ENCODE data around the gene ITGAE. TPM values are rescaled to one million over a fixed set of nuclear protein-coding genes. Genes with fewer than 3 reads are reported as not detected.

The ITGAE gene
- total and polyA plus RNA-seq, 4 donors = 16.0 to 57.0 (median 27.9) TPM

DNA sequence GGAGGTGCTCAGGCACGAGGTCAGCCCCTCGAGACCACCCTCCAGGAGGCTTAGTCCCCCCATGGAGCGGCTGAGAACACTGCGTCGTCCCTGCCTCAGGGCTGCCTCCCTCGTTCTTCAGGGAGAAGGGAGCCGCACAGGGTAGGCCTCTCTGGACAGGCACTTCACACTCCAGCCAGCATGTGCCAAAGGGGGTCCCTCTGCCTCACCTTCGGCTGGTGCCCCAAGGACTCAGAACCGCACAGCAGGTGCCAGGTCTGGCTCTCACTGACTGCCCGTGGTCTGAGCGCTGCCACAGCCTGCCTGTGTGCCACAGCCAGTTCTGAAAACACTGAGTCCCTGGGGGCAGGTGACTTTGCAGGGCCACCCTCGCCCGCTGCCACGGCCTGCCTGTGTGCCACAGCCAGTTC is 112.1 kb downstream of the ITGAE start:
- Histone ChIP-seq H3K27ac (ENCODE audit: low read depth in 1 of 2, low read length in 2 of 2) (no peak overlapping the region), H3K4me1 (ENCODE audit: control insufficient read depth in 1 of 2, insufficient read depth in 2 of 2, low read length in 2 of 2) (no peaks in the 10 kb centered on the region), H3K9me3 (ENCODE audit: control insufficient read depth, low read length) (no peaks in the 10 kb centered on the region), H3K27me3 (ENCODE audit: control insufficient read depth in 1 of 2, insufficient read depth in 2 of 2, low read length in 1 of 2) (no peaks in the 10 kb centered on the region), H3K4me3 (ENCODE audit: low read length in 2 of 2) (no peak overlapping the region), H3K36me3 (ENCODE audit: control insufficient read depth in 1 of 2, insufficient read depth in 2 of 2, low read length in 1 of 2) (no peaks in the 10 kb centered on the region)
- peak; percentile 38 for ATAC-seq (ENCODE audit: low FRiP score)
- no peak for DNase-seq
- WGBS, 2 donors = 78 to 81% methylated on average over 11 to 14 of the region's 14 CpGs
- intact Hi-C loops (cut with DNase I) = no loop called here

DNA sequence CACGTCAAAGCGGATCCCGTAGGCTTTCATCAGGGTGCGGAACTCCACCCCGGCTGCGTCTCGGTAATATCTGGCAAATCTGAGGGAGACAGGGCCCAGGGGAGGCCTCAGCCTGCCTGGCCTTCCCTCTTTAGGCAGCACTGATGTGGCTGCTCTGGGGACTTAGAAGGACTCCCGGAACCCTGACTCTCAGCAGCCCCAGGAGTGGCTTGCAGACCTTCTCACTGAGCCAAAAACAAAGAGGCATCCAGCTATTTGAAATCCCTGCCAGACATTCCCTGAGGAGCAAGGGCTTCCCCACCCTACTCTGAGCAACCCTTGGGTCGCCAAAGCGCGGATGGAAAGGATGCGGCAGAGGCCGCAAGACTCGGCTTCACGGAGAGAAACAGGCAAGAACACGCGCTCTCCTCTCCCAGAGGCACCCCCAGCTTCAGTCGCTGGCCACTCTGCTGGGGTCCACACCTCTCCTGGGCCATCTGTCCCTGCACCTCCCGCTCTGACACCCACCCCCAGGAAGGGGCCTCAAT is 112.9 kb downstream of the ITGAE start:
- H3K36me3 ChIP-seq (ENCODE audit: control insufficient read depth in 1 of 2, insufficient read depth in 2 of 2, low read length in 1 of 2) = no peaks in the 10 kb centered on the region
- WGBS, 2 donors = 41 to 45% methylated on average over 19 of the region's 19 CpGs
- no peaks in the 10 kb centered on the region for H3K4me1 ChIP-seq (ENCODE audit: control insufficient read depth in 1 of 2, insufficient read depth in 2 of 2, low read length in 2 of 2)
- H3K27me3 ChIP-seq (ENCODE audit: control insufficient read depth in 1 of 2, insufficient read depth in 2 of 2, low read length in 1 of 2) = no peaks in the 10 kb centered on the region
- no peak overlapping the region for H3K4me3 ChIP-seq (ENCODE audit: low read length in 2 of 2)
- no peak overlapping the region for H3K27ac ChIP-seq (ENCODE audit: low read depth in 1 of 2, low read length in 2 of 2)
- H3K9me3 ChIP-seq (ENCODE audit: control insufficient read depth, low read length) = no peaks in the 10 kb centered on the region
- intact Hi-C loops (cut with DNase I) = no loop called here
- ATAC-seq (ENCODE audit: low FRiP score) (peak; percentile 60), DNase-seq (no peak)

DNA sequence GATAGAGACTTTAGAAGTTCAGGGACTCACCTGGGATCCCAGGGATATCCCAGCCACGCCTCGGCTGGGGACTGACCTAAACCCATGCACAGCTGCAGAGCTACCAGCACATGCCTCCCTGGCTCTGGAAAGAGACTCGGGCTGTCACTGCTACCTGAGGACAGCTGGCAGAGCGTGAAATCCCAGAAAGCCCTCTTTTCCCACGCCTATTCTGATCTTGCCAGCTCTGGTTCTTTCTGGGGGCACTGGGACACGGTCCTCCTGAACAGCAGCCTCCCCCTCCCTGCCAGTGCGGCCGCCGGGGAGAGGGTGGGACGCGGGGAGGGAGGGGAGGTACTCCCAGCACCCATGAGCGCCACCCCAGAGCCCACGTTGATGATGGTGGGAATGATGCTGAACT is 115.8 kb downstream of the ITGAE start:
- WGBS, 2 donors = 24 to 26% methylated on average over 9 to 13 of the region's 13 CpGs
- Histone ChIP-seq H3K36me3 (ENCODE audit: control insufficient read depth in 1 of 2, insufficient read depth in 2 of 2, low read length in 1 of 2) (no peaks in the 10 kb centered on the region), H3K4me1 (ENCODE audit: control insufficient read depth in 1 of 2, insufficient read depth in 2 of 2, low read length in 2 of 2) (no peaks in the 10 kb centered on the region), H3K27ac (ENCODE audit: low read depth in 1 of 2, low read length in 2 of 2) (no peak overlapping the region), H3K27me3 (ENCODE audit: control insufficient read depth in 1 of 2, insufficient read depth in 2 of 2, low read length in 1 of 2) (no peaks in the 10 kb centered on the region), H3K9me3 (ENCODE audit: control insufficient read depth, low read length) (no peaks in the 10 kb centered on the region), H3K4me3 (ENCODE audit: low read length in 2 of 2) (no peak overlapping the region)
- no peak for ATAC-seq (ENCODE audit: low FRiP score)
- intact Hi-C loops (cut with DNase I) = no loop called here
- no peak for DNase-seq

- WGBS, 2 donors = 31 to 33% methylated on average over 10 of the region's 10 CpGs
- DNase-seq = no peak
These were observed 117.9 kb downstream of the ITGAE start for GRCh38 chr17:3683054-3683511.

DNA sequence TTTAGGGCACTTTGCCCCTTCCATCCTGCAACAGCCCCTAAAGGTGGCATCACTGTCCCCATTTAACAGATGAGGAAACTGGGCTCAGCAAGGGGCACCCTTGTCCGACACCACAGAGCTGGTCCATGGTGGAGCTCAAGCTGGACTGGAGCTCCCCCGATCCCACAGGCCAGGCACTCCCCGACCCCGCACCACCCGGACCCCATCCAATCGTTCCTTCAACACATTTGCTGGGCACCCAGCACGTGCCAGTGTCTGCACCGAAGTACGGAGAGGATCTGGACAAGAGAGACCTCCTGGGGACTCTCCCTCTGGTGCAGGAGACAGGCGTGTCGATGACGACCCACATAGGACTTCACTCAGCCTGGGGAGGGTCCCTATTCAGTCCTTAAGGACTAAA is 119.0 kb downstream of the ITGAE start:
- Histone ChIP-seq H3K36me3 (ENCODE audit: control insufficient read depth in 1 of 2, insufficient read depth in 2 of 2, low read length in 1 of 2) (no peaks in the 10 kb centered on the region), H3K27me3 (ENCODE audit: control insufficient read depth in 1 of 2, insufficient read depth in 2 of 2, low read length in 1 of 2) (no peaks in the 10 kb centered on the region), H3K9me3 (ENCODE audit: control insufficient read depth, low read length) (no peaks in the 10 kb centered on the region), H3K4me3 (ENCODE audit: low read length in 2 of 2) (no peak overlapping the region), H3K27ac (ENCODE audit: low read depth in 1 of 2, low read length in 2 of 2) (no peak overlapping the region), H3K4me1 (ENCODE audit: control insufficient read depth in 1 of 2, insufficient read depth in 2 of 2, low read length in 2 of 2) (no peaks in the 10 kb centered on the region)
- intact Hi-C loops (cut with DNase I) = no loop called here
- no peak for DNase-seq
- 86 to 88% methylated on average over 12 of the region's 12 CpGs for WGBS, 2 donors
- no peak for ATAC-seq (ENCODE audit: low FRiP score)

More at GRCh38 chr17:3683054-3683511, 117.9 kb downstream of the ITGAE start:
- H3K9me3 ChIP-seq (ENCODE audit: control insufficient read depth, low read length) = no peaks in the 10 kb centered on the region
- intact Hi-C loops (cut with DNase I) = no loop called here
- peak; percentile 75 for ATAC-seq (ENCODE audit: low FRiP score)
- no peaks in the 10 kb centered on the region for H3K27me3 ChIP-seq (ENCODE audit: control insufficient read depth in 1 of 2, insufficient read depth in 2 of 2, low read length in 1 of 2)
- H3K4me3 ChIP-seq (ENCODE audit: low read length in 2 of 2) = no peak overlapping the region
- H3K27ac ChIP-seq (ENCODE audit: low read depth in 1 of 2, low read length in 2 of 2) = no peak overlapping the region
- H3K4me1 ChIP-seq (ENCODE audit: control insufficient read depth in 1 of 2, insufficient read depth in 2 of 2, low read length in 2 of 2) = no peaks in the 10 kb centered on the region
- H3K36me3 ChIP-seq (ENCODE audit: control insufficient read depth in 1 of 2, insufficient read depth in 2 of 2, low read length in 1 of 2) = no peaks in the 10 kb centered on the region

GRCh38 chr17:3681565-3681964 is 119.4 kb downstream of the ITGAE start:
- no peaks in the 10 kb centered on the region for H3K36me3 ChIP-seq (ENCODE audit: control insufficient read depth in 1 of 2, insufficient read depth in 2 of 2, low read length in 1 of 2)
- no peaks in the 10 kb centered on the region for H3K4me1 ChIP-seq (ENCODE audit: control insufficient read depth in 1 of 2, insufficient read depth in 2 of 2, low read length in 2 of 2)
- no peaks in the 10 kb centered on the region for H3K9me3 ChIP-seq (ENCODE audit: control insufficient read depth, low read length)
- H3K27me3 ChIP-seq (ENCODE audit: control insufficient read depth in 1 of 2, insufficient read depth in 2 of 2, low read length in 1 of 2) = no peaks in the 10 kb centered on the region
- DNase-seq = no peak
- H3K4me3 ChIP-seq (ENCODE audit: low read length in 2 of 2) = no peak overlapping the region
- 79 to 82% methylated on average over 20 of the region's 20 CpGs for WGBS, 2 donors
- intact Hi-C loops (cut with DNase I) = no loop called here
- no peak for ATAC-seq (ENCODE audit: low FRiP score)
- H3K27ac ChIP-seq (ENCODE audit: low read depth in 1 of 2, low read length in 2 of 2) = no peak overlapping the region

DNA sequence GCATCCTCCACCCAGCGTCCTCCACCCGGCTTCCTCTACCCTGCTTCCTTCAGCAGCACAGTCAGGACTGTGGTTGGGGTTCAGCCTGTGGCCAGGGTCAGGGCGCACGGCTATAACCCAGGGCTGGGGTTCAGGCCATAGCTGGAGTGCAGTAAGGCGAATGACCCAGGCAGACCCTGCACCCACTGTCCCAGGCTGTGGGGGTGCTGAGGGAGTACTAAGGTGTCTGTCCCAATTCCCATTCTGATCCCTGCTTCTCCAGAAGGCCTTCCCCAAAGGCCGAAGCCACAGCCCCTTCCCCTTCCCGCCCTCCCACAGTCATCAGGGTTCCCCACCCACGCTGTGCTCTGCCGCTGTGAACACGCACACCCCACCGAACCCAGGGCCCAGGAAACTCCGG is 119.9 kb downstream of the ITGAE start:
- no peaks in the 10 kb centered on the region for H3K36me3 ChIP-seq (ENCODE audit: control insufficient read depth in 1 of 2, insufficient read depth in 2 of 2, low read length in 1 of 2)
- no peak overlapping the region for H3K4me3 ChIP-seq (ENCODE audit: low read length in 2 of 2)
- H3K9me3 ChIP-seq (ENCODE audit: control insufficient read depth, low read length) = no peaks in the 10 kb centered on the region
- intact Hi-C loops (cut with DNase I) = no loop called here
- DNase-seq (no peak), ATAC-seq (ENCODE audit: low FRiP score) (no peak)
- no peaks in the 10 kb centered on the region for H3K27me3 ChIP-seq (ENCODE audit: control insufficient read depth in 1 of 2, insufficient read depth in 2 of 2, low read length in 1 of 2)
- H3K4me1 ChIP-seq (ENCODE audit: control insufficient read depth in 1 of 2, insufficient read depth in 2 of 2, low read length in 2 of 2) = no peaks in the 10 kb centered on the region
- 82 to 87% methylated on average over 12 of the region's 12 CpGs for WGBS, 2 donors
- H3K27ac ChIP-seq (ENCODE audit: low read depth in 1 of 2, low read length in 2 of 2) = no peak overlapping the region

DNA sequence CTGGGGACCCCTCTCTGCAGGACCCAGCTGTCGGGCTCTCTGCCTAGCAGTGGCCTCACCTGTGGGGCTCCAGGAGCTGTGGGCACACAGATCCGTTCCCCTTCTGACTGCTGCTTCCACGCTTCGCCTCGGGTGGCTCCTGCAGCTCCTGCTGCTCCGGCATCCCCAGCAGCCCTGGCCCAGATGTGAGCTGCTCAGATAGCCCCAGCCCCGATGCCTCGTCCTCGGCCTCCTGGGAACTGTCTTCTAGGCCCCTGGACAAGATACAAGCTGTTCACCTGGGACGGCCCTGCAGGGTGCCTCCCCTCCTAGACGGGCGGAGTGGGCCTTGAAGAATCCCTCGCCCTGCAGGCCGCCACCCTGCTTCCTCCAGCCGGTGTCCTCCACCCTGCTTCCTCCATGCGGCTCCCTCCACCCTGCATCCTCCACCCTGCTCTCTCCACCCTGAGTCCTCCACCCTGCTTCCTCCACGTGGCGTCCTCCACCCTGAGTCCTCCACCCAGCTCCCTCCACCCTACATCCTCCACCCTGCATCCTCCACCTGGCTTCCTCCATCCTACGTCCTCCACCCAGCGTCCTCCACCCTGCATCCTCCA is 121.4 kb downstream of the ITGAE start:
- intact Hi-C loops (cut with DNase I) = no loop called here
- H3K9me3 ChIP-seq (ENCODE audit: control insufficient read depth, low read length) = no peaks in the 10 kb centered on the region
- 67 to 68% methylated on average over 17 to 20 of the region's 20 CpGs for WGBS, 2 donors
- H3K4me1 ChIP-seq (ENCODE audit: control insufficient read depth in 1 of 2, insufficient read depth in 2 of 2, low read length in 2 of 2) = no peaks in the 10 kb centered on the region
- H3K4me3 ChIP-seq (ENCODE audit: low read length in 2 of 2) = no peak overlapping the region
- H3K27me3 ChIP-seq (ENCODE audit: control insufficient read depth in 1 of 2, insufficient read depth in 2 of 2, low read length in 1 of 2) = no peaks in the 10 kb centered on the region
- no peak overlapping the region for H3K27ac ChIP-seq (ENCODE audit: low read depth in 1 of 2, low read length in 2 of 2)
- DNase-seq = no peak
- H3K36me3 ChIP-seq (ENCODE audit: control insufficient read depth in 1 of 2, insufficient read depth in 2 of 2, low read length in 1 of 2) = no peaks in the 10 kb centered on the region
- no peak for ATAC-seq (ENCODE audit: low FRiP score)

GRCh38 chr17:3678821-3679530 is 122.0 kb downstream of the ITGAE start:
- no peak overlapping the region for H3K4me3 ChIP-seq (ENCODE audit: low read length in 2 of 2)
- no peaks in the 10 kb centered on the region for H3K4me1 ChIP-seq (ENCODE audit: control insufficient read depth in 1 of 2, insufficient read depth in 2 of 2, low read length in 2 of 2)
- no peak for ATAC-seq (ENCODE audit: low FRiP score)
- DNase-seq = no peak
- H3K27ac ChIP-seq (ENCODE audit: low read depth in 1 of 2, low read length in 2 of 2) = no peak overlapping the region
- intact Hi-C loops (cut with DNase I) = no loop called here
- no peaks in the 10 kb centered on the region for H3K27me3 ChIP-seq (ENCODE audit: control insufficient read depth in 1 of 2, insufficient read depth in 2 of 2, low read length in 1 of 2)
- H3K36me3 ChIP-seq (ENCODE audit: control insufficient read depth in 1 of 2, insufficient read depth in 2 of 2, low read length in 1 of 2) = no peaks in the 10 kb centered on the region
- no peaks in the 10 kb centered on the region for H3K9me3 ChIP-seq (ENCODE audit: control insufficient read depth, low read length)
- WGBS, 2 donors = 85 to 88% methylated on average over 27 of the region's 27 CpGs
